ENCODE results near the gene RAD54L.

- TF ChIP-seq EZH2 (IDR thresholded peaks at IDR 0.05) (no peak), CTCF (IDR thresholded peaks at IDR 0.05) (no peak), EZH2phosphoT487 (IDR thresholded peaks at IDR 0.05) (no peak)
These were observed 37.0 kb upstream of the RAD54L start for GRCh38 chr1:46210561-46210960.

All from neural progenitor cell (in vitro differentiated cells).